ENCODE data around the gene CFAP299.

DNA sequence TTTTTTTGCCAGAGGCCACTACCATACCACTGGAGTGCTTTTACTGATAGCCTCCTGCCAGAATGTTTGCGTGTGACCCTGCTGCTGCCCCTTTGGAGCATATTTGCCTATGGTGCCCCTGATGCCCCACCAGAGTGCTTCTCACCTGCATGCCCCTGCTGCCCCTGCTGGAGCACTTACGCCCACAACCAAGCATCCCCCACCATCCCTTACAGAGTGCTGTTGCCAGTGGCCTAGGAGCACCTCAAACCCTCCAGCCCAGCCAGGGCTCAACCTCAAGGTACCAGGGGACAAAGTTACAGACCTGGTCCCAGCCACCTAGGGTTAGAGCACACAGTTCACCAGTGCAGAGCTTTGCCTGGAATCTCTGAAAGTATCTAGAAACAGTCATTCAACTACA, 207.2 kb downstream of the CFAP299 start:
- TF ChIP-seq, protein P1, sequence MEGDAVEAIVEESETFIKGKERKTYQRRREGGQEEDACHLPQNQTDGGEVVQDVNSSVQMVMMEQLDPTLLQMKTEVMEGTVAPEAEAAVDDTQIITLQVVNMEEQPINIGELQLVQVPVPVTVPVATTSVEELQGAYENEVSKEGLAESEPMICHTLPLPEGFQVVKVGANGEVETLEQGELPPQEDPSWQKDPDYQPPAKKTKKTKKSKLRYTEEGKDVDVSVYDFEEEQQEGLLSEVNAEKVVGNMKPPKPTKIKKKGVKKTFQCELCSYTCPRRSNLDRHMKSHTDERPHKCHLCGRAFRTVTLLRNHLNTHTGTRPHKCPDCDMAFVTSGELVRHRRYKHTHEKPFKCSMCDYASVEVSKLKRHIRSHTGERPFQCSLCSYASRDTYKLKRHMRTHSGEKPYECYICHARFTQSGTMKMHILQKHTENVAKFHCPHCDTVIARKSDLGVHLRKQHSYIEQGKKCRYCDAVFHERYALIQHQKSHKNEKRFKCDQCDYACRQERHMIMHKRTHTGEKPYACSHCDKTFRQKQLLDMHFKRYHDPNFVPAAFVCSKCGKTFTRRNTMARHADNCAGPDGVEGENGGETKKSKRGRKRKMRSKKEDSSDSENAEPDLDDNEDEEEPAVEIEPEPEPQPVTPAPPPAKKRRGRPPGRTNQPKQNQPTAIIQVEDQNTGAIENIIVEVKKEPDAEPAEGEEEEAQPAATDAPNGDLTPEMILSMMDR (IDR thresholded peaks at IDR 0.05): no peak
- TF ChIP-seq POLR2A (IDR thresholded peaks at IDR 0.05) (no peak), POLR2AphosphoS5 (IDR thresholded peaks at IDR 0.05) (no peak)
